Activated CD4-positive, alpha-beta T cell treated with anti-CD3 and anti-CD28 coated beads, Interleukin-2, Interleukin-4, amounts not matched to agents 100 ng/mL and 50 ng/mL, durations not matched to agents 16 hours and 8 hours (primary cell): ENCODE measurements around the gene TRAF4.
A peak's percentile ranks its signal among the peaks of the same experiment; 100 is the strongest.
"Not testable (repeated sequence)": the region's sequence is repeated elsewhere in the genome, so short reads cannot be mapped to it uniquely, and the experiment has no call there.

Experiments used
- DNase-seq: peaks from one replicate; pipeline ENCODE4 v3.0.0-alpha.2; 2020; ENCODE audit warnings: low spot score

The TRAF4 gene

GRCh38 chr17:28715217-28715616, 28.6 kb upstream of the TRAF4 start:
- DNase-seq, result no peak

DNA sequence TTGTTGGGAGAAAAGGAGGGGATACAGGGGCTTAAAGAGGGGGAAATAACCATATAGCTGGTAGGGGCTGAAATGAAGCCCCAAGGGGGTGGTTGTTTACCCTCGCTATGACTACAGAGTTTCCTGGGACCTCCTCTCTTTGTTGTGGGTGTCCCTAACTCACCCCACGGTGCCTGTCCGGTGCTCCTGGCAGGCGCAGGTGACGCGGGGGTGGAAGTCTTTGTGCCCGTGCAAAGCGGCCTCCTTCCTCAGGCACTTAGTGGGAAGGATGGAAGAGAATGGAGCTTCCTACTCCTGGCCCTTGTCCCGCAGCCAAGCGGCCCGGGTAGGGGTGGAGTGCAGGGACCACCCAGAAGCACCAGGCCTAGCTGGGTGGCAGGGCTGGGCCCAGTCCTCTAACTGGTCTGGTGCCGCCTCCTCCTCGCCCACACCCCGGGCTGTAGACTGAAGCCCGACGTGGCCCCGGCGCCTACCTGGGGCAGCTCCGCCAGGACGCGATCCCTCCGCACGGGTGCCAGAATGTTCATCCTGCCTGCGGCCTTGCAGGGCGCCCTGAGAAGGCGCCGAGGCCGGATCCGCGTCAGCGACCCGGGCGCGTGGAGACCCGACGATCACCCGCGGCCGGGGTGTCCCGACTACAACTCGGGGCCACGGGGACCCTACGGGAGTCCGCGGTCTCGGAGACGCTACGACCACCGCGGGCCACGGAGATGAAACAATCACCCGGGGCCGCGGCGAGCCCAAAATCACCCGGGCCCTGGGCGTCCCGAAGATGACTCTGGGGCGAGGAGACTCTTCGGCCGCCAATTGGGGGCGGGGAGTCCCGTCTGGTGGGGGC, 26.9 kb upstream of the TRAF4 start:
- no peak for DNase-seq

GRCh38 chr17:28717578-28718332, 26.1 kb upstream of the TRAF4 start, which contains the start of gene RAB34:
Gene RAB34 (minus strand): TSS chr17:28717868. CDS start chr17:28717266, 602 bp downstream.
- DNase-seq, result no peak

DNA sequence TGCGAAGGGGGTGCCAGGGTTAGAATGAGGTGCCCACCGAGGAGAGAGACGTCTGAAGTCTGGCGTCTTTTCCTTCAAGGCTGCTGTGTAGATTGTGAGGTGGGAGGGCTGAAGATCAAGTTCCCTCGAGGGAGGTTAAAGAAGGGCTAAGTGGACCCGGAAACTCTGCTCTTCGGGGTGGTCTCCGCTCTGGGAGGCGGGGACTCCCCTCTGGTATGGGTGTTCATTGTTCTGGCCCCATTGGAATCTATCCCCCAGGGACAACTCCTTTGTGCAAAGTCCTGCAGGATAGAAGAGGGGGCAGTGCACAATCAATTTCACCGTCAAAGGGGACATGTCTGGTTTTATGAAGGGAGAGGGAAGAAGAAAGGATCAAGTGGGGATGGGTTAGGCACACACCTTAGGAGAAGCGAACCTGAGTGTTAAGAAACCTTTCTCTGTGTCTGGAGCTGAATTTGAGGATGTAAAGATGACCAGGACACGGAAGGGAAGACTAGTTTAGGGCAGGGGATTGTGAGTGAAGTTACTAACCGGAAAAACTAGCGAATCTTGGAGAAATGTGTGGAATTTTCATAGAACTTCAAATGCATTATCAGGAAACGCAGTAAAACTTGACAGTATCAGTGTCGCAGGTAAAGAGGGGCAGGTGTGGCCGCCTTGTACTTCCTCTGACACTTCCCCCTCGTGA, 25.3 kb upstream of the TRAF4 start:
- DNase-seq, result no peak

DNA sequence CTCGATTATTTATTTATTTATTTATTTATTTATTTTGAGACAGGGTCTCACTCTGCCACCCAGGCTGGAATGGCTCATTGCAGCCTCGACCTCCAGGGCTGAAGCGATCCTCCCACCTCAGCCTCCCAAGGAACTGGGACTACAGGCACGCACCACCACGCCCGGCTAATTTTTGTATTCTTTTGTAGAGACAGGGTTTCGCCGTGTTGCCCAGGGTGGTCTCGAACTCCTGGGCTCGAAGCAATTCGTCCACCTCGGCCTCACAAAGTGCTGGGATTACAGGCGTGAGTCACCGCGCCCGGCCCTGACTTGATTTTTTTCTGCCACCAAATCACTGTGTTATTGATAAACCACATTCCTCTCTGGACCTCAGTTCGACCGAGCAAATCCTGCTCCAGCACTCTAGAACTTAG, 24.8 kb upstream of the TRAF4 start:
- peak; percentile 25 for DNase-seq

GRCh38 chr17:28720247-28720996, 23.4 kb upstream of the TRAF4 start:
- DNase-seq, result peak; percentile 56

- DNase-seq, result not testable (repeated sequence)
Measured at GRCh38 chr17:28720997-28721329, 22.8 kb upstream of the TRAF4 start.

- DNase-seq, result no peak
Measured at GRCh38 chr17:28722417-28723158, 21.2 kb upstream of the TRAF4 start.

DNA sequence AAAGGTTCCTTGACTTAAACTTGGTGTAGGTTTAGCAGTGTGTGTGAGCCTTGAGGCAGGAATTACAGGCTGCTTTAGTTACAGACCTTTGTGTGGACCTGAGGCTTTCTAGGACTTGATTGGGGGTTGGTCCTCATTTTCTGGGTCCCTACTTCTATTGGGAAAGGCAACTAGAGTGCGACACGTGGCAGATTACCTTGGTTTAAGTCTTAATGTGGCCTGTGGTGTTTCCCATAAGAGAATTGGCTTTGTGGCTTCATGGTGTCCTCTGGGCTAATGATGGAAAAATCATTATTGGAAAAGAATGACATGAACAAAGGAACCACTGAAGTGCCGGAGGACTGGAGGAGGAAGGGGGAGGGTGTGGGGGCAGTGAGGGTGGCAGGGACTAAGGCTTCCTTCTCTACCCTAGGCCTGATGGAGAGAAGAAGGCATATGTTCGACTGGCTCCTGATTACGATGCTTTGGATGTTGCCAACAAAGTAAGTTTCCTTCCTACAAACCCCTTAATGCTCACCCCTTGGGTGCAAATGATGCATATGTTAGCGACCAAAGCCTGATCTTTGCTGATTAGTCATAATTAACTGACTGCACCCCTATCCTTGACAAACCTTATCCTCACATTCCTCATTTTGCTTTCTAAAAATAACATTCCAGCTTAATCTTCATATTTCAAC, 20.5 kb upstream of the TRAF4 start:
- DNase-seq, result no peak

GRCh38 chr17:28723836-28724499, 19.8 kb upstream of the TRAF4 start:
- not testable (repeated sequence) for DNase-seq

GRCh38 chr17:28724500-28725165, 19.2 kb upstream of the TRAF4 start:
- peak; percentile 38 for DNase-seq

DNA sequence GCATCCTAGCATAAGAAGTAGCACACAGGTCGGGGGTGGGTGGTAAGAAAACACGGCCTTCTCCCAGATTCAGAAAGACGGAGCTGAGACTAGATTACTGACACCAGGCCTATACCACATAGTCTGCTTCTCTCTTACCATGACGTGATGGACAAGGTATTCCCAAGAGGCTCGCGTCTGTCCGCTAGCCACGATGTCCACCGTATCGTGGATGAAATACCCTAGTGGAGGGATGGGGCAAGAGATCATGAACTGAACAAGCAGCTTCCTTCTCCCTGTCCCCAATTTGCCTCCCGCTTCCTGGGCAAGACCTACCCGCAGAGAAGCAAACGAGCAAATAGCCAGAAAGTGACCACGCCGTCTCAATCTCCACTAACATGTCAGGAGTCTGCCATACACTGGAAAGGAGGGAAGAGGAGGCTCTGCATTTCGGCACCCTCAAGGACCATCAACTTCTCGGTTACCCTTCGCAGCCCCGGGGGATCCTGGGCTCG, 18.6 kb upstream of the TRAF4 start:
- peak; percentile 47 for DNase-seq

- DNase-seq, result peak; percentile 74
Measured at GRCh38 chr17:28725660-28726225, 18.1 kb upstream of the TRAF4 start.

- DNase-seq, result peak; percentile 76
Measured at GRCh38 chr17:28726226-28726626, 17.6 kb upstream of the TRAF4 start, which contains the start of gene TLCD1. Gene TLCD1 (minus strand): TSS chr17:28726233. CDS start chr17:28726097, 136 bp downstream.

DNA sequence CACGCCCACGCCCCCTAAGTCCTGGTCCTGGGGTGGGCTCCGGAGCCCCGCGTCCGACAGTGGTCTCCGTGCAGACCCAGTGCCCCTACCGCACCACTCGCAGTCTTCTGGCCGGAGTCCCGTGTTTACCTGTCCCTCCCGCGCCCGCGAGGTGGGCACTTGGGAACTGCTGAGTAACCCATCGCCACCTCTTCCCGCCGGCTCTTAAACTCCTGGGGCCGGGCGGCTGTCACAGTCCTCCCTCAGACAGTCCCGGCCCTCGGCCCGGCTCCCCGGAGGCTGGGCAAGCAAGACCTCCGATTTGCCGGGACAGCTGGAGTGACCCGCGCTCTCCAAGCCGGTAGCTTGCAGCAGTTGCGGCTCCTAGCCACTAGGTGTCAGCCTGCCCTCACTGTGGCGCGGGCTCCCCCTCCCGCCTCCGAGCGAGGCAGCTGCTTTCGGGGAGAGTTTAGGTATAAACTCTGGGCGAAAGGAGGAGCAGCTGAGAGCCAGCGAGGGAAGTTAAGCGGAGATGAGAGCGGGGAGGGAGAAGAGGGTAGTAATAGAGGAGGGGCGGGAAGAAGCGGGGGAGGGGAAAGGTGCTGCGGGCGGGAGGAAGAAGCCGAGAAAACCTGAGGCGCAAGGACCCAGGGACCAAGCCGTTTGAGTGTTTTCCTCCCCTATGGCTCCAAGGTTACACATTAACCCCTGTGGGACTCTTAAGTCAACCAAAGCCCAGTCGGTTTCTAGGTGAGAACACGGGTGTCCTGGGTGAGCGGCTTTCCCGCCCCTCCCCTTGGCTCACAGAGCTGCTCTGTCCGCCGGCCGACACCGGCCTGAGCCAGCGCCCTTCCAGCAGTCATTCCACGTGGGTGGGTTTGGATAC, 17.0 kb upstream of the TRAF4 start:
- DNase-seq, result peak; percentile 97

DNA sequence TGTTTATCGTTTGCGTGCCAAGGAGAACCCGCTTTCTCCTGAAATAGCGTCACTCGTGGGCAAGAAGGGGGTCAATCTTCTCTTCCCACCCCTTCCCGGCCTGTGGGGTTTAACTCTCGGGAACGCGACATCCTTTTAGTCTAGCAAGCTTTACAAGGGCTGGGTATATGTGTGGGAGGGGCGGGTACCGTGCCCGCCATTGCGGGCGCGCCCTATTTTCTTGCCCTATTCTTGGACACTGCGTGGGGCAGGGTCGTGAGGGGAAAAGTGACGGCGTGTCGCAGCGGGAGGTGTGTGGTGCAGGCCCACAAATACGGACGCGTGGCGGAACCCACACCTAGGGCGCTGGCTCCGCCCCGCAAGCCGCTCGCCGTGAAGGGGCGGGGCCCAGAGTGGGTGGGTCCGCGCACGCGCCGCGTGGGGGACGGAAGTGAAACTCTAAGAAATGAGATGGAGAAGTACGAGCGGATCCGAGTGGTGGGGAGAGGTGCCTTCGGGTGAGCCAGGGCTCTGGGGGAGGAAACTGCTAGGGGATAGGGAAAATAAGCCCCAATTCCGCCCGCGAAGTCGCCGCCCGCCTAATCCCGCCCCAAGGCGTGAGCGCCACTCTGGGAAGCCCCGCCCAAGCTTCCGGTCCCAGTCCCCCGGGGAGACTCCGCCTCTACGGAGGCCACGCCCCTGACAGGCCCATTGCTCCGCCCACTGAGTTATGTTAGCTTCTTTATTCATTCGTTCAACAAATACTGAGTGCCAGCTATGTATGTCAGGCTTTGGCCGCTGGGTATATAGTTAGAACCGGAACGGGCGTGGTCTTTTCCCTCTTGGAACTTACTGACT, 15.2 kb upstream of the TRAF4 start, which contains the start of gene NEK8:
NEK8 (plus strand) TSS at position 425 of the 837 bp plus-strand sequence; CDS start at position 451, 26 bp downstream.
- DNase-seq, result peak; percentile 98

DNA sequence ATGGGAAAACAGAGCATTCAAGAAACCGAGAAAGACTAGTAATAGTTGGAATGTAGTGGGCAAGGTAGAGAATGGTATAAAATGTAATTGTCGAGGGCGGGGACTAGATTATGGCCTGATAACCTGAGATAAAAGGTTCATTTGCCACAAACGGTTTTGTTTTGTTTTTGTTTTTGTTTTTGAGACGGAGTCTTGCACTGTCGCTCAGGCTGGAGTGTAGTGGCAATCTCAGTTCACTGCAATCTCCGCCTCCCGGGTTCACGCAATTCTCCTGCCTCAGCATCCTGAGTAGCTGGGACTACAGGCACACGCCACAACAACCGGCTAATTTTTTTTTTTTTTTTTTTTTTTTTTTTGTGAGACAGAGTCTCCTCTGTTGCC, 13.9 kb upstream of the TRAF4 start:
- no peak for DNase-seq
